ENCODE data around the gene SFT2D1.

DNA sequence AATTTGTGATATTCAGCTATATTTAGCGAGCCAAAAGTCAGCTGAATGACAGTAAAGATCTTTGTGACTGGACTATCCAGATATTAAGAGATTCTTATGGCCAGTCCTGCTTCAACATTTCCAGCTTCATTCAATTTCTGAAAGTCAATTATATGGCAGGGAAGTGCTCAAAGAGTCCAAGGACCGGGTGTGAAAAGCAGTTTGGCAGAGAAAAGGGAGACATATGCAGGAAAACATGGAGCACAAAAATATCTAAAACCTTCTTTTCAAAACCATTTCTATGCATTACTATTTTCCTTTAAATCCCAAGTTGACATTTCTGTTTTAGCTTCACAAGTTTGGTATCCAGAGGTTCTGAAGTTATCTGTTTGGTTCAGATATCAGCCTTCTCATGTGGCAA lies 35.4 kb upstream of the SFT2D1 start:
- TF ChIP-seq POLR2AphosphoS5 (IDR thresholded peaks at IDR 0.05; ENCODE audit: borderline replicate concordance, low read depth, low read length) (no peak), EZH2 (IDR thresholded peaks at IDR 0.05) (no peak), FOXP2 (optimal IDR thresholded peaks at IDR 0.05; ENCODE audit: control extremely low read depth, extremely low read length, insufficient read depth) (no peak)
